CD4-positive, alpha-beta memory T cell (primary cell): ENCODE measurements around the gene PAK5. TPM values are rescaled to one million over a fixed set of nuclear protein-coding genes. Genes with fewer than 3 reads are reported as not detected.

ENCODE experiments used
- CTCF ChIA-PET: fragments of 350-600 bp; sonication (Branson Sonifier 250); formaldehyde crosslinking; loops from one replicate; lab custom pipeline; 2021; ENCODE audit warnings: inconsistent platforms; ENCODE audit not compliant: partially characterized antibody; lab: Charles Lee
- POLR2A ChIA-PET: fragments of 350-600 bp; sonication (Branson Sonifier 250); formaldehyde crosslinking; loops from one replicate; lab custom pipeline; 2021; ENCODE audit not compliant: partially characterized antibody; lab: Charles Lee
- DNase-seq, 5 donors: peaks; one replicate each; pipeline versions ENCODE4 v3.0.0 to v3.0.0-alpha.2; 2020 to 2022; ENCODE audit warnings: mixed read lengths in 1 of 5
- H3K27ac ChIP-seq: one replicate; pipeline ENCODE4 v1.7.0; 2013; ENCODE audit warnings: low read depth, low read length
- H3K27me3 ChIP-seq: 2 replicates; pipeline ENCODE4 v1.7.0; 2013; ENCODE audit warnings: mild to moderate bottlenecking, low read length, moderate library complexity; ENCODE audit not compliant: insufficient read depth
- H3K36me3 ChIP-seq: 2 replicates; pipeline ENCODE4 v1.7.0; 2013; ENCODE audit warnings: mild to moderate bottlenecking, low read length, moderate library complexity; ENCODE audit not compliant: insufficient read depth
- H3K4me1 ChIP-seq: 2 replicates; pipeline ENCODE4 v1.7.0; 2013; ENCODE audit warnings: mild to moderate bottlenecking, low read length, moderate library complexity; ENCODE audit not compliant: insufficient read depth
- H3K4me3 ChIP-seq, 2 donors: one replicate each; pipeline ENCODE4 v1.7.0; 2013; ENCODE audit warnings: low read length in 2 of 2, mild to moderate bottlenecking in 1 of 2
- H3K9me3 ChIP-seq, 2 donors: one replicate each; pipeline ENCODE4 v1.7.0; 2013; ENCODE audit warnings: low read length in 2 of 2, control low read depth in 1 of 2; ENCODE audit not compliant: control insufficient read depth in 1 of 2
- H3K27ac Mint-ChIP-seq, 7 donors: one replicate each; pipeline ENCODE4 v1.8.0; 2020 to 2021; ENCODE audit warnings: mixed read lengths in 7 of 7, mild to moderate bottlenecking in 6 of 7, inconsistent platforms in 3 of 7, moderate library complexity in 3 of 7
- H3K27me3 Mint-ChIP-seq, 2 donors: one replicate each; pipeline ENCODE4 v1.8.0; 2020 to 2021; ENCODE audit warnings: mixed read lengths in 2 of 2
- H3K36me3 Mint-ChIP-seq, 2 donors: one replicate each; pipeline ENCODE4 v1.8.0; 2020 to 2021; ENCODE audit warnings: mixed read lengths in 2 of 2, inconsistent platforms in 1 of 2, mild to moderate bottlenecking in 1 of 2
- H3K4me1 Mint-ChIP-seq, 4 donors: one replicate each; pipeline ENCODE4 v1.8.0; 2020 to 2021; ENCODE audit warnings: mixed read lengths in 4 of 4, mild to moderate bottlenecking in 1 of 4
- H3K4me3 Mint-ChIP-seq, 8 donors: one replicate each; pipeline ENCODE4 v1.8.0; 2020 to 2021; ENCODE audit warnings: mixed read lengths in 8 of 8, mild to moderate bottlenecking in 7 of 8, moderate library complexity in 6 of 8, inconsistent platforms in 3 of 8
- H3K9me3 Mint-ChIP-seq, 8 donors: one replicate each; pipeline ENCODE4 v1.8.0; 2020 to 2021; ENCODE audit warnings: mixed read lengths in 8 of 8, mild to moderate bottlenecking in 5 of 8, inconsistent platforms in 3 of 8, moderate library complexity in 1 of 8
- intact Hi-C: fragments of 100-400 bp; cut with micrococcal nuclease; formaldehyde crosslinking; loops from one replicate; pipeline ENCODE4 v1.15.1; 2023
- polyA plus RNA-seq, 2 donors: library from polyadenylated mRNA; unstranded; fragments of 300-500 nt; fragmentation: Illumina TruSeq; gene quantifications; one replicate each; pipeline ENCODE4 v1.2.3, GENCODE V29; 2021
- total RNA-seq, 2 experiments: library from RNA; stranded (reverse); gene quantifications; one replicate each; pipeline ENCODE4 v1.2.3, GENCODE V29; 2021

The PAK5 gene
- total and polyA plus RNA-seq, 4 experiments from 2014 or later = not detected

- ChIA-PET CTCF (interaction anchor here (2.2 kb wide), 1 partner anchor 10 kb away, joined by 11 read pairs; no protein-coding TSS in a partner anchor), POLR2A (no interaction called here)
- intact Hi-C loops = no loop called here
- no peak for DNase-seq
- Mint-ChIP-seq H3K9me3 (peaks cover 0 to 3% (median 0%) of the 10 kb centered on the region in 8 donors), H3K27ac (no peak overlapping the region), H3K4me1 (peaks cover 0 to 2% (median 0%) of the 10 kb centered on the region in 4 donors), H3K36me3 (no peaks in the 10 kb centered on the region), H3K4me3 (no peak overlapping the region), H3K27me3 (peaks cover 0 to 3% of the 10 kb centered on the region in 2 donors)
- Histone ChIP-seq H3K36me3 (no peaks in the 10 kb centered on the region), H3K27me3 (no peaks in the 10 kb centered on the region), H3K9me3 (no peaks in the 10 kb centered on the region), H3K4me1 (no peaks in the 10 kb centered on the region), H3K27ac (no peak overlapping the region), H3K4me3 (no peak overlapping the region)
These were observed 211.7 kb downstream of the PAK5 start for GRCh38 chr20:9627219-9627618.

- H3K4me3 Mint-ChIP-seq = no peak overlapping the region
- H3K27me3 ChIP-seq = no peaks in the 10 kb centered on the region
- peaks cover 0 to 2% (median 0%) of the 10 kb centered on the region in 4 donors for H3K4me1 Mint-ChIP-seq
- intact Hi-C loops = no loop called here
- H3K27ac ChIP-seq = no peak overlapping the region
- no peak overlapping the region for H3K27ac Mint-ChIP-seq
- peaks cover 0 to 3% of the 10 kb centered on the region in 2 donors for H3K27me3 Mint-ChIP-seq
- H3K9me3 Mint-ChIP-seq = peaks cover 0 to 3% (median 0%) of the 10 kb centered on the region in 8 donors
- H3K36me3 Mint-ChIP-seq = no peaks in the 10 kb centered on the region
- no peak for DNase-seq
- ChIA-PET CTCF (interaction anchor here (2.2 kb wide), 1 partner anchor 9 kb away, joined by 11 read pairs; no protein-coding TSS in a partner anchor), POLR2A (no interaction called here)
- H3K36me3 ChIP-seq = no peaks in the 10 kb centered on the region
- H3K4me1 ChIP-seq = no peaks in the 10 kb centered on the region
- H3K9me3 ChIP-seq = no peaks in the 10 kb centered on the region
- H3K4me3 ChIP-seq = no peak overlapping the region
These were observed 212.5 kb downstream of the PAK5 start for GRCh38 chr20:9626357-9626756.

- Histone ChIP-seq H3K27me3 (no peaks in the 10 kb centered on the region), H3K27ac (no peak overlapping the region), H3K4me3 (no peak overlapping the region), H3K36me3 (no peaks in the 10 kb centered on the region), H3K9me3 (no peaks in the 10 kb centered on the region), H3K4me1 (no peaks in the 10 kb centered on the region)
- ChIA-PET POLR2A (no interaction called here), CTCF (interaction anchor here (0.7 to 3.8 kb wide), 13 partner anchors 9 to 809 kb away, joined by 3 to 31 read pairs (median 5); no protein-coding TSS in a partner anchor)
- Mint-ChIP-seq H3K4me1 (no peaks in the 10 kb centered on the region), H3K27ac (no peak overlapping the region), H3K27me3 (peaks cover 0 to 1% of the 10 kb centered on the region in 2 donors), H3K9me3 (peaks cover 0 to 3% (median 0%) of the 10 kb centered on the region in 8 donors), H3K4me3 (no peak overlapping the region), H3K36me3 (no peaks in the 10 kb centered on the region)
- intact Hi-C loops = loop anchor here (5.0 kb wide), 1 partner anchor 1924 kb away; no protein-coding TSS in a partner anchor
- DNase-seq = no peak
These were observed 220.9 kb downstream of the PAK5 start for GRCh38 chr20:9617940-9618339.

- CTCF ChIA-PET = interaction anchor here (0.7 to 3.8 kb wide), 20 partner anchors 8 to 1927 kb away, joined by 3 to 31 read pairs (median 4); no protein-coding TSS in a partner anchor
These were observed 221.9 kb downstream of the PAK5 start for GRCh38 chr20:9616833-9617461.

GRCh38 chr20:9616455-9616805 lies 222.4 kb downstream of the PAK5 start:
- Histone ChIP-seq H3K4me1 (no peaks in the 10 kb centered on the region), H3K9me3 (no peaks in the 10 kb centered on the region), H3K27me3 (no peaks in the 10 kb centered on the region), H3K4me3 (no peak overlapping the region), H3K27ac (no peak overlapping the region), H3K36me3 (no peaks in the 10 kb centered on the region)
- intact Hi-C loops = loop anchor here (5.0 kb wide), 1 partner anchor 1926 kb away; no protein-coding TSS in a partner anchor
- Mint-ChIP-seq H3K27me3 (peaks cover 0 to 1% of the 10 kb centered on the region in 2 donors), H3K36me3 (no peaks in the 10 kb centered on the region), H3K4me1 (no peaks in the 10 kb centered on the region), H3K9me3 (peaks cover 0 to 3% (median 0%) of the 10 kb centered on the region in 8 donors), H3K27ac (no peak overlapping the region), H3K4me3 (no peak overlapping the region)
- no peak for DNase-seq
- ChIA-PET CTCF (interaction anchor here (0.9 to 3.8 kb wide), 14 partner anchors 9 to 1927 kb away, joined by 3 to 31 read pairs (median 4); no protein-coding TSS in a partner anchor), POLR2A (no interaction called here)

More at GRCh38 chr20:9616833-9617461, 221.9 kb downstream of the PAK5 start:
- peak in 4 of 5 donors; percentile 20 to 36 (median 29) for DNase-seq
- H3K36me3 Mint-ChIP-seq = no peaks in the 10 kb centered on the region
- H3K27ac Mint-ChIP-seq = no peak overlapping the region
- H3K4me1 Mint-ChIP-seq = no peaks in the 10 kb centered on the region
- H3K27me3 Mint-ChIP-seq = peaks cover 0 to 1% of the 10 kb centered on the region in 2 donors
- intact Hi-C loops = loop anchor here (5.0 kb wide), 1 partner anchor 1925 kb away; no protein-coding TSS in a partner anchor
- POLR2A ChIA-PET = no interaction called here
- H3K4me1 ChIP-seq = no peaks in the 10 kb centered on the region
- H3K4me3 ChIP-seq = no peak overlapping the region
- no peak overlapping the region for H3K4me3 Mint-ChIP-seq
- peaks cover 0 to 3% (median 0%) of the 10 kb centered on the region in 8 donors for H3K9me3 Mint-ChIP-seq
- no peak overlapping the region for H3K27ac ChIP-seq
- no peaks in the 10 kb centered on the region for H3K36me3 ChIP-seq
- H3K27me3 ChIP-seq = no peaks in the 10 kb centered on the region
- no peaks in the 10 kb centered on the region for H3K9me3 ChIP-seq

- Mint-ChIP-seq H3K9me3 (peaks cover 0 to under 1% (median 0%) of the 10 kb centered on the region in 8 donors), H3K4me1 (no peaks in the 10 kb centered on the region), H3K36me3 (no peaks in the 10 kb centered on the region), H3K4me3 (no peak overlapping the region), H3K27ac (no peak overlapping the region), H3K27me3 (peaks cover 0 to 1% of the 10 kb centered on the region in 2 donors)
- no peak for DNase-seq
- CTCF ChIA-PET = interaction anchor here (1.8 to 3.8 kb wide), 3 partner anchors 9 to 475 kb away, joined by 7 to 31 read pairs (median 28); no protein-coding TSS in a partner anchor
- POLR2A ChIA-PET = no interaction called here
- H3K4me3 ChIP-seq = no peak overlapping the region
- H3K4me1 ChIP-seq = no peaks in the 10 kb centered on the region
- intact Hi-C loops = loop anchor here (5.0 kb wide), 1 partner anchor 1926 kb away; no protein-coding TSS in a partner anchor
- H3K36me3 ChIP-seq = no peaks in the 10 kb centered on the region
- no peak overlapping the region for H3K27ac ChIP-seq
- H3K27me3 ChIP-seq = no peaks in the 10 kb centered on the region
- no peaks in the 10 kb centered on the region for H3K9me3 ChIP-seq
These were observed 223.0 kb downstream of the PAK5 start for GRCh38 chr20:9615766-9616454.

GRCh38 chr20:9615118-9615517 lies 223.8 kb downstream of the PAK5 start:
- no peaks in the 10 kb centered on the region for H3K36me3 ChIP-seq
- Mint-ChIP-seq H3K9me3 (no peaks in the 10 kb centered on the region), H3K27me3 (peaks cover 0 to 1% of the 10 kb centered on the region in 2 donors), H3K4me3 (no peak overlapping the region), H3K27ac (no peak overlapping the region), H3K36me3 (no peaks in the 10 kb centered on the region), H3K4me1 (no peaks in the 10 kb centered on the region)
- H3K4me3 ChIP-seq = no peak overlapping the region
- H3K27me3 ChIP-seq = no peaks in the 10 kb centered on the region
- intact Hi-C loops = loop anchor here (5.0 kb wide), 1 partner anchor 1927 kb away; no protein-coding TSS in a partner anchor
- no peaks in the 10 kb centered on the region for H3K4me1 ChIP-seq
- ChIA-PET CTCF (no interaction called here), POLR2A (no interaction called here)
- DNase-seq = no peak
- H3K27ac ChIP-seq = no peak overlapping the region
- H3K9me3 ChIP-seq = no peaks in the 10 kb centered on the region
